Mesendoderm (in vitro differentiated cells): ENCODE results near the gene COL20A1.

ENCODE experiments used
- DNase-seq: peaks from one replicate; pipeline ENCODE4 v3.0.0; 2013
- H2AK5ac ChIP-seq: 2 replicates; pipeline ENCODE4 v1.6.1; 2013; ENCODE audit warnings: low read length, inconsistent platforms
- H2BK120ac ChIP-seq: 2 replicates; pipeline ENCODE4 v1.6.1; 2013; ENCODE audit warnings: low read depth, mild to moderate bottlenecking, low read length, moderate library complexity, mixed read lengths
- H2BK15ac ChIP-seq: replicated peaks from 2 replicates; pipeline ENCODE4 v1.6.1; 2013; ENCODE audit warnings: low read depth, mild to moderate bottlenecking, moderate library complexity
- H2BK5ac ChIP-seq: 2 replicates; pipeline ENCODE4 v1.6.1; 2013; ENCODE audit warnings: low read length, inconsistent platforms
- H3K18ac ChIP-seq: 2 replicates; pipeline ENCODE4 v1.6.1; 2013; ENCODE audit warnings: mild to moderate bottlenecking, low read length, mixed read lengths
- H3K23ac ChIP-seq: one replicate; pipeline ENCODE4 v1.6.1; 2013; ENCODE audit warnings: low read length
- H3K27ac ChIP-seq: 2 replicates; pipeline ENCODE4 v1.5.1; 2013; ENCODE audit warnings: low read depth, mild to moderate bottlenecking, inconsistent platforms, low read length, moderate library complexity
- H3K27me3 ChIP-seq: 2 replicates; pipeline ENCODE4 v1.6.1; 2013; ENCODE audit warnings: low read length, control low read depth, mild to moderate bottlenecking, inconsistent platforms; ENCODE audit not compliant: insufficient read depth, poor library complexity
- H3K36me3 ChIP-seq: 2 replicates; pipeline ENCODE4 v1.6.1; 2013; ENCODE audit warnings: low read length, inconsistent platforms; ENCODE audit not compliant: control insufficient read depth, insufficient read depth
- H3K4ac ChIP-seq: one replicate; pipeline ENCODE4 v1.6.1; 2013; ENCODE audit warnings: low read depth, mild to moderate bottlenecking, low read length, moderate library complexity
- H3K4me1 ChIP-seq: 2 replicates; pipeline ENCODE4 v1.6.1; 2013; ENCODE audit warnings: low read depth, low read length, inconsistent platforms; ENCODE audit not compliant: control insufficient read depth
- H3K4me2 ChIP-seq: 2 replicates; pipeline ENCODE4 v1.6.1; 2013; ENCODE audit warnings: low read length
- H3K4me3 ChIP-seq: 2 replicates; pipeline ENCODE4 v1.5.1; 2013; ENCODE audit warnings: mild to moderate bottlenecking, low read length
- H3K56ac ChIP-seq: one replicate; pipeline ENCODE4 v1.6.1; 2013; ENCODE audit warnings: low read length
- H3K79me1 ChIP-seq: 2 replicates; pipeline ENCODE4 v1.6.1; 2013; ENCODE audit warnings: low read length, inconsistent platforms
- H3K79me2 ChIP-seq: 2 replicates; pipeline ENCODE4 v1.6.1; 2013; ENCODE audit warnings: mild to moderate bottlenecking, low read length; ENCODE audit not compliant: control insufficient read depth, insufficient read depth
- H3K9ac ChIP-seq: 2 replicates; pipeline ENCODE4 v1.6.1; 2013; ENCODE audit warnings: low read length, inconsistent platforms
- H4K5ac ChIP-seq: one replicate; pipeline ENCODE4 v1.6.1; 2013; ENCODE audit warnings: low read length
- H4K8ac ChIP-seq: one replicate; pipeline ENCODE4 v1.6.1; 2013; ENCODE audit warnings: low read depth, mild to moderate bottlenecking, control low read depth, low read length, moderate library complexity
- WGBS: extraction: QIAGEN DNeasy Blood & Tissue Kit; methylation state at CpG from one replicate; pipeline ENCODE4 v1.1.7; 2013; ENCODE audit warnings: low lambda C conversion rate, missing lambda C conversion rate; ENCODE audit not compliant: insufficient coverage; ENCODE audit errors: extremely low coverage; 5-methylcytosine and 5-hydroxymethylcytosine counted together

COL20A1 gene

DNA sequence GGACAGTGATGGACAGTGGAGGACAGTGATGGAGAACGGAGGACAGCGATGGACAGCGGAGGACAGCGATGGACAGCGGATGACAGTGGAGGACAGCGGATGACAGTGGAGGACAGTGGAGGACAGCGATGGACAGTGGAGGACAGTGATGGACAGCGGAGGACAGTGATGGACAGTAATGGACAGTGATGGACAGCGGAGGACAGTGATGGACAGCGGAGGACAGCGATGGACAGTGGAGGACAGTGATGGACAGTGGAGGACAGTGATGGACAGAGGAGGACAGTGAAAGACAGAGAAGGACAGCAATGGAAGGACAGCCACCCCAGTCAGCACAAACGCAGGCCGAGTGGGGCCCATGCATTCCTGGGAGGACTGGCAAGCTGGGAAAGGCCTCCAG is 35.4 kb upstream of the COL20A1 start:
- Histone ChIP-seq H3K4ac (no peak overlapping the region), H3K27me3 (peaks cover 10% of the 10 kb centered on the region), H3K79me1 (no peaks in the 10 kb centered on the region), H4K5ac (no peak overlapping the region), H3K4me1 (no peaks in the 10 kb centered on the region), H3K27ac (no peak overlapping the region), H2BK120ac (no peak overlapping the region), H3K79me2 (no peaks in the 10 kb centered on the region), H3K18ac (no peak overlapping the region), H2AK5ac (no peak overlapping the region), H3K9ac (no peak overlapping the region), H2BK15ac (no peak overlapping the region), H3K56ac (no peak overlapping the region), H3K36me3 (no peaks in the 10 kb centered on the region), H3K23ac (no peak overlapping the region), H3K4me2 (no peak overlapping the region), H4K8ac (no peak overlapping the region), H3K4me3 (no peak overlapping the region), H2BK5ac (no peak overlapping the region)
- WGBS = no CpG with 5 or more reads among the region's 13 CpGs
- DNase-seq = no peak

- H3K4me2 ChIP-seq = no peak overlapping the region
These were observed 34.2 kb upstream of the COL20A1 start for GRCh38 chr20:63258781-63259180.

DNA sequence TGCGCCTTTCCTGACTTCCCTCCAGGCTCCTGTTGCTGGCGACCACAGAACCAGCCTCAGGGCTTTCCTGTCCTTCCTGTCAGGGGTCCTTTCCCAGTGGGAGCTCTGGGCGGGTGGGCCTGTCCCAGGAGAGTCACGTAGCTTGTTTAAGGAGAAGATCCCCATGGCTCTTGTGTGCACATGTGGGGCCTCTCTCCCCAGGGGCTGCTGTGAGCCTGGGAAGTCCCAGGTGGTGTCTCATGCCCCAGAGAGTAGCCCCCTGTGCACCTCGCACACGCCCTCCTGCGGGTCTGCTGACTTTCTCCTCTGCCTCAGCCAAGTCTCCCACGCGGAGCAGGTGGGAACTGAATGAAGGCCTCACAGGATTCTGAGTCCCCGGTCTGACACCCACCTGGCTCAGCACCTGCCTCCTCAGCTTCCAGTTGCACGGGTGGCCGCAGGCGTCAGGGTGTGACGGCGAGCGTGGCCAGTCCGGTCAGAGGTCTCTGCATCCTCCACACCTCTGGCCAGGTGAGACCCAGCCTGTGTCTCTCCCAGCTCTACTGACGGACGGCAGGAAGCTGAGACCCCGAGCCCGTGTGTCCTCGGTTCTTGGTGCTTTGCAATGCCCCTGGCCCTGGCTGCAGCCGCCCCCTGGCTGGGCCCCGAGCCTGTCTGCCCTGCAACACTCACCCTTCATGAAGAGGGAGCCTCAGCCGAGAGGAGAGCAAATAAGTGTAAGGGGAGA is 33.1 kb upstream of the COL20A1 start:
- Histone ChIP-seq H3K23ac (no peak overlapping the region), H3K9ac (no peak overlapping the region)
- no CpG with 5 or more reads among the region's 25 CpGs for WGBS

More at GRCh38 chr20:63258781-63259180, 34.2 kb upstream of the COL20A1 start:
- Histone ChIP-seq H2BK5ac (no peak overlapping the region), H3K27me3 (peaks cover 7% of the 10 kb centered on the region), H4K8ac (no peak overlapping the region), H3K23ac (no peak overlapping the region), H4K5ac (no peak overlapping the region), H2BK15ac (no peak overlapping the region), H3K27ac (no peak overlapping the region), H3K4me3 (no peak overlapping the region), H2BK120ac (no peak overlapping the region), H3K4me1 (no peaks in the 10 kb centered on the region), H3K4ac (no peak overlapping the region), H3K56ac (no peak overlapping the region), H3K18ac (no peak overlapping the region), H3K79me1 (no peaks in the 10 kb centered on the region), H3K36me3 (no peaks in the 10 kb centered on the region), H2AK5ac (no peak overlapping the region), H3K9ac (no peak overlapping the region), H3K79me2 (no peaks in the 10 kb centered on the region)
- DNase-seq = no peak
- no CpG with 5 or more reads among the region's 8 CpGs for WGBS

GRCh38 chr20:63260521-63260920 is 32.5 kb upstream of the COL20A1 start:
- Histone ChIP-seq H3K79me1 (no peaks in the 10 kb centered on the region), H3K27me3 (no peaks in the 10 kb centered on the region), H3K4me3 (no peak overlapping the region), H3K4me2 (no peak overlapping the region), H3K27ac (no peak overlapping the region), H3K18ac (no peak overlapping the region), H3K36me3 (no peaks in the 10 kb centered on the region), H2BK5ac (no peak overlapping the region), H4K5ac (no peak overlapping the region), H3K79me2 (no peaks in the 10 kb centered on the region), H4K8ac (no peak overlapping the region), H2BK120ac (no peak overlapping the region), H2BK15ac (no peak overlapping the region), H3K56ac (no peak overlapping the region), H3K4ac (no peak overlapping the region), H2AK5ac (no peak overlapping the region), H3K23ac (no peak overlapping the region), H3K9ac (no peak overlapping the region), H3K4me1 (no peaks in the 10 kb centered on the region)
- no peak for DNase-seq
- WGBS = no CpG with 5 or more reads among the region's 15 CpGs

More for the DNA sequence above, 33.1 kb upstream of the COL20A1 start:
- no peak overlapping the region for H3K18ac ChIP-seq
- H3K56ac ChIP-seq = no peak overlapping the region
- DNase-seq = no peak
- no peaks in the 10 kb centered on the region for H3K4me1 ChIP-seq
- H2BK120ac ChIP-seq = no peak overlapping the region
- no peak overlapping the region for H3K27ac ChIP-seq
- H3K4ac ChIP-seq = no peak overlapping the region
- no peaks in the 10 kb centered on the region for H3K79me2 ChIP-seq
- H2BK5ac ChIP-seq = no peak overlapping the region
- H3K79me1 ChIP-seq = no peaks in the 10 kb centered on the region
- peaks cover 5% of the 10 kb centered on the region for H3K27me3 ChIP-seq
- H3K36me3 ChIP-seq = no peaks in the 10 kb centered on the region
- H3K4me3 ChIP-seq = no peak overlapping the region
- no peak overlapping the region for H4K8ac ChIP-seq
- no peak overlapping the region for H3K4me2 ChIP-seq
- no peak overlapping the region for H2BK15ac ChIP-seq
- no peak overlapping the region for H2AK5ac ChIP-seq
- no peak overlapping the region for H4K5ac ChIP-seq

- Histone ChIP-seq H2BK120ac (no peak overlapping the region), H4K8ac (no peak overlapping the region), H3K4me3 (no peak overlapping the region), H2BK5ac (no peak overlapping the region), H3K79me1 (no peaks in the 10 kb centered on the region), H3K56ac (no peak overlapping the region), H3K4me1 (no peaks in the 10 kb centered on the region), H3K79me2 (no peaks in the 10 kb centered on the region), H3K18ac (no peak overlapping the region), H2BK15ac (no peak overlapping the region), H3K4me2 (no peak overlapping the region), H3K4ac (no peak overlapping the region), H3K9ac (no peak overlapping the region), H2AK5ac (no peak overlapping the region), H3K27me3 (no peaks in the 10 kb centered on the region), H3K27ac (no peak overlapping the region), H3K36me3 (no peaks in the 10 kb centered on the region), H4K5ac (no peak overlapping the region), H3K23ac (no peak overlapping the region)
- DNase-seq = no peak
- no CpG with 5 or more reads among the region's 25 CpGs for WGBS
These were observed 31.8 kb upstream of the COL20A1 start for GRCh38 chr20:63261060-63261794.
